ENCODE measurements around the gene AP2B1.

AP2B1 gene

DNA sequence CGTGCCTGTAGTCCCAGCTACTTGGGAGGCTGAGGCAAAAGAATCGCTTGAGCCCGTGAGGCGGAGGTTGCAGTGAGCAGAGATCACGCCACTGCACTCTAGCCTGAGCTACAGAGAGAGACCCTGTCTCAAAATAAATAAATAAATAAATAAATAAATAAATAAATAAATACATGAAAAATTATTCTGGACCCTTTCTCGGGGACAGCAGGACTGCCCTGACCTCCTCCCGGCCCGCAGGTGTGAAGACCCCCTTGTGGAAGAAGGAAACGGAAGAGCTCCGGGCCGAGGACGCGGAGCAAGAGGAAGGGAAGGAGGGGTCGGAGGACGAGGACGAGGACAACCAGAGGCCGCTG lies 176.6 kb downstream of the AP2B1 start:
- no peak for TF ChIP-seq NFIC (IDR thresholded peaks at IDR 0.05)
- TF ChIP-seq TAF1 (IDR thresholded peaks at IDR 0.05; ENCODE audit: low read depth): no peak
- TF ChIP-seq, protein P1, sequence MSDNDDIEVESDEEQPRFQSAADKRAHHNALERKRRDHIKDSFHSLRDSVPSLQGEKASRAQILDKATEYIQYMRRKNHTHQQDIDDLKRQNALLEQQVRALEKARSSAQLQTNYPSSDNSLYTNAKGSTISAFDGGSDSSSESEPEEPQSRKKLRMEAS (IDR thresholded peaks at IDR 0.05): no peak
- TF ChIP-seq EP300 (IDR thresholded peaks at IDR 0.05; ENCODE audit: borderline replicate concordance): no peak
- no peak for TF ChIP-seq CREB1 (IDR thresholded peaks at IDR 0.05; ENCODE audit: low read depth)
- no peak for TF ChIP-seq RAD21 (IDR thresholded peaks at IDR 0.05; ENCODE audit: low read depth)
- no peak for TF ChIP-seq ZBTB7A (IDR thresholded peaks at IDR 0.05; ENCODE audit: low read depth)
- TF ChIP-seq, protein P2, sequence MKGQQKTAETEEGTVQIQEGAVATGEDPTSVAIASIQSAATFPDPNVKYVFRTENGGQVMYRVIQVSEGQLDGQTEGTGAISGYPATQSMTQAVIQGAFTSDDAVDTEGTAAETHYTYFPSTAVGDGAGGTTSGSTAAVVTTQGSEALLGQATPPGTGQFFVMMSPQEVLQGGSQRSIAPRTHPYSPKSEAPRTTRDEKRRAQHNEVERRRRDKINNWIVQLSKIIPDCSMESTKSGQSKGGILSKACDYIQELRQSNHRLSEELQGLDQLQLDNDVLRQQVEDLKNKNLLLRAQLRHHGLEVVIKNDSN (IDR thresholded peaks at IDR 0.05): no peak
- no peak for TF ChIP-seq TCF12 (IDR thresholded peaks at IDR 0.05; ENCODE audit: low read depth)
- no peak for TF ChIP-seq CEBPB (IDR thresholded peaks at IDR 0.05)
- TF ChIP-seq FOXM1 (IDR thresholded peaks at IDR 0.05; ENCODE audit: borderline replicate concordance, low read depth): no peak
- TF ChIP-seq TEAD4 (IDR thresholded peaks at IDR 0.05): no peak

DNA sequence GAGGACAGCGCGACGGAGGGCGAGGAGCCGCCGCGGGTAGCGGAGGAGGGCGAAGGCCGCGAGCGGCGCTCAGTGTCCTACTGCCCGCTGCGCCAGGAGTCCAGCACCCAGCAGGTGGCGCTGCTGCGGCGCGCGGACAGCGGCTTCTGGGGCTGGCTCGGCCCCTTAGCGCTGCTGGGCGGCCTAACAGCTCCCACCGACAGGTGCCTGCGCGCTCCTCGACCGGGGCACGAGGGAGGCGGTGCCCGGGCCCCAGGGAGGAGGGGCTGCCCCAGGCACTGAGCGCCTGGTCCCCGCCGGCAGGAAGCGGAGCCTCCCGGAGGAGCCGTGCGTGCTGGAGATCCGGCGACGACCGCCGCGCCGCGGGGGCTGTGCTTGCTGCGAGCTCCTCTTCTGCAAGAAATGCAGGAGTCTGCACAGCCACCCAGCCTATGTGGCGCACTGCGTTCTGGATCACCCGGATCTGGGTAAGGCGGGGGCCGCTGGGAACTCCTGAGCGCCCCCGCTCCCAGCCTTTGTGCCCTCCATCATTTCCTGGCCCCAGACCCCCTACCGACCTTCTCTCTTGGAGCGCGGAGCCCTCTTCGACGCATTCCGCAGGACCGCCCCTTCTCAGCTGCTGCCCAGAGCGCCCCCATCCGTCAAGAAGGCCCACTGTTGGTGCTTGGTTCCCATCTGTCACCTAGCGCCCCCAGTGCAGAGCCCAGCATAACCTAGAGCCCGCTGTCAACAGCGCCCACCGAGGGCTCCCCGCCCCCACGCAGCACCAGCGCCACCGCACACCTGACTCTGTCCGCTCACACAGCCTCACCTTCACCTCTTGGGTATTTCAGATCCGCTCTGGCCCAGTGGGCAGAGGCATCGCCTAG lies 177.2 kb downstream of the AP2B1 start:
- TF ChIP-seq FOXM1 (IDR thresholded peaks at IDR 0.05; ENCODE audit: borderline replicate concordance, low read depth): no peak
- peak; percentile 14; the same call in 1 of the 2 replicates for TF ChIP-seq TCF12 (IDR thresholded peaks at IDR 0.05; ENCODE audit: low read depth)
- peak; percentile 78 for TF ChIP-seq RAD21 (IDR thresholded peaks at IDR 0.05; ENCODE audit: low read depth)
- TF ChIP-seq, protein P1 (IDR thresholded peaks at IDR 0.05): peak; percentile 93

DNA sequence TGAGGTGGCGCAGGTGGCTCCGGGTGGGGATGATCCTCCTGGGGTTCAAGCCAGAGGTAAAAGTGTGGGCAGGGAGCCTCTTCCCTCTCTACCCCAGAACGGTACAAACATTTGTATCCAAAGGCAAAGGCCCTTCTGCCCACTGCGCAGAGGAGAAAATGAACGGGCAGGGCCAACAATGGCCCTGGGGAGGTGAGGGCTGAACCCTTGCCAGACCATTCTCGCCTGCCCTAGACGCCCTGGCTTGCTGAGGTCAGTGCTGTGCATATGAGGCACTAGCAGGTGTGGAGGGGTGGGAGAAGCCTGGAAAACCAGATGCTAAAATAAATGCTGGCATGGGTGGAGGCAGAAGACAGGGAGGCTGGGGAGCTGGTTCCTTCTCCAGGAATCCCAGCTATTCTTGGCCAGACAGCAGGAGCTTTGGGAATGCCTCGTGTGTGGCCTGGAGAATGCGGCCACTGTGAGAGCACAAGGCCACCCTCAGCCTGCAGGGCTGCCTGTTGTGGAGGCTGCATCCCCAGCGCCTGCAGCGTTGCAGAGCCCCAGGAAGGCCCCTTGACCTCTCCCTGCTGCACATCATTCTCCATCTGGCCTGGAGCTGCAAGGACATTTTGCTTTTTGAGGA lies 178.1 kb downstream of the AP2B1 start:
- TF ChIP-seq TCF12 (IDR thresholded peaks at IDR 0.05; ENCODE audit: low read depth) (no peak), EGR1 (IDR thresholded peaks at IDR 0.05) (no peak), YY1 (IDR thresholded peaks at IDR 0.05; ENCODE audit: low read depth) (no peak), FOXM1 (IDR thresholded peaks at IDR 0.05; ENCODE audit: borderline replicate concordance, low read depth) (no peak), CEBPB (IDR thresholded peaks at IDR 0.05) (no peak), NFIC (IDR thresholded peaks at IDR 0.05) (no peak), CREB1 (IDR thresholded peaks at IDR 0.05; ENCODE audit: low read depth) (no peak), TAF1 (IDR thresholded peaks at IDR 0.05; ENCODE audit: low read depth) (no peak), TEAD4 (IDR thresholded peaks at IDR 0.05) (no peak), ZBTB7A (IDR thresholded peaks at IDR 0.05; ENCODE audit: low read depth) (no peak)
- TF ChIP-seq, protein P3, sequence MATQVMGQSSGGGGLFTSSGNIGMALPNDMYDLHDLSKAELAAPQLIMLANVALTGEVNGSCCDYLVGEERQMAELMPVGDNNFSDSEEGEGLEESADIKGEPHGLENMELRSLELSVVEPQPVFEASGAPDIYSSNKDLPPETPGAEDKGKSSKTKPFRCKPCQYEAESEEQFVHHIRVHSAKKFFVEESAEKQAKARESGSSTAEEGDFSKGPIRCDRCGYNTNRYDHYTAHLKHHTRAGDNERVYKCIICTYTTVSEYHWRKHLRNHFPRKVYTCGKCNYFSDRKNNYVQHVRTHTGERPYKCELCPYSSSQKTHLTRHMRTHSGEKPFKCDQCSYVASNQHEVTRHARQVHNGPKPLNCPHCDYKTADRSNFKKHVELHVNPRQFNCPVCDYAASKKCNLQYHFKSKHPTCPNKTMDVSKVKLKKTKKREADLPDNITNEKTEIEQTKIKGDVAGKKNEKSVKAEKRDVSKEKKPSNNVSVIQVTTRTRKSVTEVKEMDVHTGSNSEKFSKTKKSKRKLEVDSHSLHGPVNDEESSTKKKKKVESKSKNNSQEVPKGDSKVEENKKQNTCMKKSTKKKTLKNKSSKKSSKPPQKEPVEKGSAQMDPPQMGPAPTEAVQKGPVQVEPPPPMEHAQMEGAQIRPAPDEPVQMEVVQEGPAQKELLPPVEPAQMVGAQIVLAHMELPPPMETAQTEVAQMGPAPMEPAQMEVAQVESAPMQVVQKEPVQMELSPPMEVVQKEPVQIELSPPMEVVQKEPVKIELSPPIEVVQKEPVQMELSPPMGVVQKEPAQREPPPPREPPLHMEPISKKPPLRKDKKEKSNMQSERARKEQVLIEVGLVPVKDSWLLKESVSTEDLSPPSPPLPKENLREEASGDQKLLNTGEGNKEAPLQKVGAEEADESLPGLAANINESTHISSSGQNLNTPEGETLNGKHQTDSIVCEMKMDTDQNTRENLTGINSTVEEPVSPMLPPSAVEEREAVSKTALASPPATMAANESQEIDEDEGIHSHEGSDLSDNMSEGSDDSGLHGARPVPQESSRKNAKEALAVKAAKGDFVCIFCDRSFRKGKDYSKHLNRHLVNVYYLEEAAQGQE (IDR thresholded peaks at IDR 0.05; ENCODE audit: low read depth): no peak
- TF ChIP-seq, protein P1 (IDR thresholded peaks at IDR 0.05): no peak

DNA sequence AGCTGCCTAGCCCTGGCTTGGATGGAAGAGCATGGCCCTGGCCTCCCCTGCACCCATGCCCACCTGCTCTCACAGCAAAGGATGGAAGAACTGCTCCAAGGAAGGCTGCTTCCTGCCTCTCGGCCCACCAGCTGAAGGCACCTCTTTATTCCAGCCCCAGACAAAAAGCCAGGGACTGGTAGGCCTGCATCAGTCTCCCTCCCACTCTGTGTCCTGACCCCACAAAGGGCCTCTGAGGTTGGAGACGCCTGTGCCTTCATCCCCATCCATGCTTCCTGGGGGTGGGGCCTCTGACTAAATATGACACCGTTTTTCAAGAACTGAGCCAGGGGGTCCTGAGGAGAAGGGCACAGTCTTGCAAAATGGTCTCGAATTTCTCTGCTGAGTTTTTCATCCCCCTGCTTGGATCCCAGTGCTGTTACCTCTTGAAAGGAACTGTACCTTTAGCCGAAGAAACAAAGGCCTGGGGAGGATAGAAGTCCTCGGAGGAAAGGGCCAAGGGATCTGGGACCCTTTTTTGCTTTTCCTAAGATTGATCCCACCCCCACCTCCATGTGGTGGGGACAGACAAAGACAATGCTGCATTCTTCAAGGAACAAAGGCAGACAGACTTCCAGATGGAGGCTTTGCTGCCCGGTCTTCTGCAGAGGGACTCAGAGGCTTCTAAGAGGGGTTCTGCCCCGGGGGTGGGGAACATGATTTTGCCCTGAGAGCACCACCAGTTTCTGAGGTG lies 178.8 kb downstream of the AP2B1 start:
- TF ChIP-seq, protein P3 (IDR thresholded peaks at IDR 0.05; ENCODE audit: low read depth): no peak
- no peak for TF ChIP-seq CREB1 (IDR thresholded peaks at IDR 0.05; ENCODE audit: low read depth)
- TF ChIP-seq CEBPB (IDR thresholded peaks at IDR 0.05): no peak
- TF ChIP-seq, protein P1 (IDR thresholded peaks at IDR 0.05): no peak
- no peak for TF ChIP-seq EGR1 (IDR thresholded peaks at IDR 0.05)
- no peak for TF ChIP-seq ZBTB7A (IDR thresholded peaks at IDR 0.05; ENCODE audit: low read depth)
- TF ChIP-seq YY1 (IDR thresholded peaks at IDR 0.05; ENCODE audit: low read depth): no peak
- TF ChIP-seq TEAD4 (IDR thresholded peaks at IDR 0.05): no peak
- no peak for TF ChIP-seq FOXM1 (IDR thresholded peaks at IDR 0.05; ENCODE audit: borderline replicate concordance, low read depth)
- no peak for TF ChIP-seq TCF12 (IDR thresholded peaks at IDR 0.05; ENCODE audit: low read depth)
- no peak for TF ChIP-seq NFIC (IDR thresholded peaks at IDR 0.05)
- TF ChIP-seq, protein P2 (IDR thresholded peaks at IDR 0.05): no peak
- no peak for TF ChIP-seq TAF1 (IDR thresholded peaks at IDR 0.05; ENCODE audit: low read depth)
- TF ChIP-seq RAD21 (IDR thresholded peaks at IDR 0.05; ENCODE audit: low read depth): no peak
- no peak for TF ChIP-seq EP300 (IDR thresholded peaks at IDR 0.05; ENCODE audit: borderline replicate concordance)

Data from Ishikawa (cell line).